HepG2 (cell line): ENCODE measurements around the gene SAC3D1. TPM values are rescaled to one million over a fixed set of nuclear protein-coding genes. Genes with fewer than 3 reads are reported as not detected.

Source experiments
- BRCA1 ChIP-seq: sonication (generic); formaldehyde crosslinking; IDR thresholded peaks from 2 replicates; pipeline ENCODE4 v1.4.0; 2020; ENCODE audit warnings: missing genetic modification reagents
- ERF ChIP-seq: IDR thresholded peaks from 2 replicates; pipeline ENCODE4 v1.6.1; 2018; ENCODE audit warnings: missing biosample characterization, missing genetic modification reagents
- FLYWCH1 ChIP-seq: sonication (generic); formaldehyde crosslinking; IDR thresholded peaks from 2 replicates; pipeline ENCODE4 v1.8.1; 2023; ENCODE audit warnings: mild to moderate bottlenecking, missing genetic modification reagents
- HOXA3 ChIP-seq: sonication (generic); formaldehyde crosslinking; IDR thresholded peaks from 2 replicates; pipeline ENCODE4 v1.5.0; 2020; ENCODE audit warnings: missing genetic modification reagents
- HOXA9 ChIP-seq: sonication (generic); formaldehyde crosslinking; IDR thresholded peaks from 2 replicates; pipeline ENCODE4 v1.8.1; 2022; ENCODE audit warnings: missing genetic modification reagents, mild to moderate bottlenecking, moderate library complexity, borderline replicate concordance
- KMT2B ChIP-seq: IDR thresholded peaks from 2 replicates; pipeline ENCODE4 v1.6.1; 2016; ENCODE audit warnings: missing genetic modification reagents, missing compliant biosample characterization
- LCORL ChIP-seq, 2 experiments: fragments of 450-650 bp in 1 of 2; sonication (generic) in 1 of 2; formaldehyde crosslinking in 1 of 2; IDR thresholded peaks; 2 replicates each; pipeline versions ENCODE4 v1.5.0 to v1.6.1; 2017 to 2020; ENCODE audit warnings: antibody characterized with exemption in 1 of 2, missing genetic modification reagents in 1 of 2
- MTA1 ChIP-seq: sonication (generic); formaldehyde crosslinking; IDR thresholded peaks from 2 replicates; pipeline ENCODE4 v1.4.0; 2020; ENCODE audit warnings: missing genetic modification reagents, mild to moderate bottlenecking, borderline replicate concordance
- MYC ChIP-seq: sonication (generic); formaldehyde crosslinking; IDR thresholded peaks from 2 replicates; pipeline ENCODE4 v1.9.0; 2021; ENCODE audit warnings: missing genetic modification reagents, borderline replicate concordance
- PHF20 ChIP-seq: sonication (generic); formaldehyde crosslinking; IDR thresholded peaks from 2 replicates; pipeline ENCODE4 v1.5.0; 2020; ENCODE audit warnings: mild to moderate bottlenecking, missing genetic modification reagents
- PHF8 ChIP-seq: sonication (generic); formaldehyde crosslinking; IDR thresholded peaks from 2 replicates; pipeline ENCODE4 v1.5.0; 2020; ENCODE audit warnings: missing genetic modification reagents
- SNRNP70 ChIP-seq: fragments of 200-400 bp; formaldehyde crosslinking; IDR thresholded peaks from 2 replicates; pipeline ENCODE4 v1.6.1; 2017; ENCODE audit warnings: mild to moderate bottlenecking, low read depth, low read length, moderate library complexity
- SP4 ChIP-seq: sonication (generic); formaldehyde crosslinking; IDR thresholded peaks from 2 replicates; pipeline ENCODE4 v1.8.1; 2023; ENCODE audit warnings: mild to moderate bottlenecking, missing genetic modification reagents
- SYNCRIP ChIP-seq: fragments of 200-400 bp; formaldehyde crosslinking; IDR thresholded peaks from 2 replicates; pipeline ENCODE4 v1.6.1; 2018; ENCODE audit warnings: mild to moderate bottlenecking, low read depth, low read length; ENCODE audit not compliant: insufficient read depth
- TBP ChIP-seq: sonication (generic); formaldehyde crosslinking; IDR thresholded peaks from 2 replicates; pipeline ENCODE4 v1.5.0; 2020; ENCODE audit warnings: missing genetic modification reagents
- ZBTB1 ChIP-seq: sonication (generic); formaldehyde crosslinking; IDR thresholded peaks from 2 replicates; pipeline ENCODE4 v1.4.0; 2020; ENCODE audit warnings: missing genetic modification reagents, borderline replicate concordance
- ZNF570 ChIP-seq: sonication (generic); formaldehyde crosslinking; IDR thresholded peaks from 2 replicates; pipeline ENCODE4 v1.4.0; 2020; ENCODE audit warnings: mild to moderate bottlenecking, missing genetic modification reagents, borderline replicate concordance
- ZNF619 ChIP-seq: sonication (generic); formaldehyde crosslinking; IDR thresholded peaks from 2 replicates; pipeline ENCODE4 v1.4.0; 2020; ENCODE audit warnings: mild to moderate bottlenecking, missing genetic modification reagents
- ZNF766 ChIP-seq: sonication (generic); formaldehyde crosslinking; IDR thresholded peaks from 2 replicates; pipeline ENCODE4 v1.5.0; 2020; ENCODE audit warnings: missing genetic modification reagents, borderline replicate concordance
- ZNF891 ChIP-seq: sonication (generic); formaldehyde crosslinking; IDR thresholded peaks from 2 replicates; pipeline ENCODE4 v1.5.0; 2020; ENCODE audit warnings: mild to moderate bottlenecking, missing genetic modification reagents
- polyA plus RNA-seq, 8 experiments: library from polyadenylated mRNA; depleted of rRNA in 3 of 8; stranded (reverse) in 7 of 8; unstranded in 1 of 8; fragments of >200 nt; fragmentation: Illumina TruSeq in 4 of 8; extraction: Trizol in 4 of 8; gene quantifications; 2 replicates each; pipeline versions ENCODE4 v1.2.1 to v1.2.3, GENCODE V29; 2011 to 2016; ENCODE audit warnings: low read depth in 4 of 8, missing spikeins in 1 of 8, mixed read lengths in 1 of 8; ENCODE audit not compliant: insufficient read depth in 1 of 8
- total RNA-seq, 5 experiments: library from RNA; depleted of rRNA; stranded (reverse); fragments of >200 nt; fragmentation: Illumina TruSeq; extraction: Trizol; gene quantifications; 2 replicates each; pipeline ENCODE4 v1.2.3, GENCODE V29; 2016; ENCODE audit warnings: low read depth in 1 of 5
- TF ChIP-seq, protein P1 (sequence below): sonication (generic); formaldehyde crosslinking; IDR thresholded peaks from 2 replicates; pipeline ENCODE4 v1.5.0; 2020; ENCODE audit warnings: missing genetic modification reagents, mild to moderate bottlenecking, borderline replicate concordance
- TF ChIP-seq, protein P2 (sequence below): sonication (generic); formaldehyde crosslinking; IDR thresholded peaks from 2 replicates; pipeline ENCODE4 v1.4.0; 2020; ENCODE audit warnings: missing genetic modification reagents, borderline replicate concordance
- TF ChIP-seq, protein P3 (sequence below): IDR thresholded peaks from 2 replicates; pipeline ENCODE4 v1.6.1; 2016; ENCODE audit warnings: low read depth, borderline replicate concordance
- TF ChIP-seq, protein P4 (sequence below): sonication (generic); formaldehyde crosslinking; IDR thresholded peaks from 2 replicates; pipeline ENCODE4 v1.4.0; 2020; ENCODE audit warnings: low read depth, missing genetic modification reagents

The SAC3D1 gene
- total and polyA plus RNA-seq, 2 of the 13 experiments (the other 11 are each of a cell fraction or from before 2014, with no cell fraction given) = 7.4 to 36.3 TPM

GRCh38 chr11:65083834-65084597 lies 43.0 kb downstream of the SAC3D1 start, which contains the start of the genes CDCA5 and ZFPL1 (continued):
- TF ChIP-seq, protein P1, sequence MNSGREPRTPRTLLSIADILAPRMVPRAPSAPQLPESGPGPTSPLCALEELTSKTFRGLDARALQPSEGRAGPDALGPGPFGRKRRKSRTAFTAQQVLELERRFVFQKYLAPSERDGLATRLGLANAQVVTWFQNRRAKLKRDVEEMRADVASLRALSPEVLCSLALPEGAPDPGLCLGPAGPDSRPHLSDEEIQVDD (CRISPR knock-in tag) = 0 out of 2 replicates have a peak, but pooled peaks have one; percentile 37
- TF ChIP-seq ZNF619 (CRISPR knock-in tag) = peak; percentile 40; the same call in 1 of the 2 replicates
- TF ChIP-seq PHF8 (CRISPR knock-in tag) = peak; percentile 87
- no peak for TF ChIP-seq TBP (CRISPR knock-in tag)
- no peak for TF ChIP-seq ZNF570 (CRISPR knock-in tag)
- peak; percentile 82 for TF ChIP-seq MTA1
- TF ChIP-seq MYC (CRISPR knock-in tag) = peak; percentile 73; the same call in 1 of the 2 replicates
- TF ChIP-seq SNRNP70 = no peak
- TF ChIP-seq ZNF766 (CRISPR knock-in tag) = no peak
- TF ChIP-seq BRCA1 (CRISPR knock-in tag) = 0 out of 2 replicates have a peak, but pooled peaks have one; percentile 48
- TF ChIP-seq ZBTB1 = no peak
- TF ChIP-seq ZNF891 = peak; percentile 1; the same call in 1 of the 2 replicates
- TF ChIP-seq KMT2B (CRISPR knock-in tag) = peak; percentile 93
- TF ChIP-seq, protein P2, sequence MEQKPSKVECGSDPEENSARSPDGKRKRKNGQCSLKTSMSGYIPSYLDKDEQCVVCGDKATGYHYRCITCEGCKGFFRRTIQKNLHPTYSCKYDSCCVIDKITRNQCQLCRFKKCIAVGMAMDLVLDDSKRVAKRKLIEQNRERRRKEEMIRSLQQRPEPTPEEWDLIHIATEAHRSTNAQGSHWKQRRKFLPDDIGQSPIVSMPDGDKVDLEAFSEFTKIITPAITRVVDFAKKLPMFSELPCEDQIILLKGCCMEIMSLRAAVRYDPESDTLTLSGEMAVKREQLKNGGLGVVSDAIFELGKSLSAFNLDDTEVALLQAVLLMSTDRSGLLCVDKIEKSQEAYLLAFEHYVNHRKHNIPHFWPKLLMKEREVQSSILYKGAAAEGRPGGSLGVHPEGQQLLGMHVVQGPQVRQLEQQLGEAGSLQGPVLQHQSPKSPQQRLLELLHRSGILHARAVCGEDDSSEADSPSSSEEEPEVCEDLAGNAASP = peak; percentile 60
- TF ChIP-seq HOXA3 (CRISPR knock-in tag) = peak; percentile 98
- TF ChIP-seq, protein P3, sequence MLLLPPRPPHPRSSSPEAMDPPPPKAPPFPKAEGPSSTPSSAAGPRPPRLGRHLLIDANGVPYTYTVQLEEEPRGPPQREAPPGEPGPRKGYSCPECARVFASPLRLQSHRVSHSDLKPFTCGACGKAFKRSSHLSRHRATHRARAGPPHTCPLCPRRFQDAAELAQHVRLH (CRISPR knock-in tag) = peak; percentile 71; the same call in 1 of the 2 replicates
- peak; percentile 99 for TF ChIP-seq PHF20 (CRISPR knock-in tag)
- TF ChIP-seq FLYWCH1 = no peak
- no peak for TF ChIP-seq SYNCRIP
- TF ChIP-seq, protein P4, sequence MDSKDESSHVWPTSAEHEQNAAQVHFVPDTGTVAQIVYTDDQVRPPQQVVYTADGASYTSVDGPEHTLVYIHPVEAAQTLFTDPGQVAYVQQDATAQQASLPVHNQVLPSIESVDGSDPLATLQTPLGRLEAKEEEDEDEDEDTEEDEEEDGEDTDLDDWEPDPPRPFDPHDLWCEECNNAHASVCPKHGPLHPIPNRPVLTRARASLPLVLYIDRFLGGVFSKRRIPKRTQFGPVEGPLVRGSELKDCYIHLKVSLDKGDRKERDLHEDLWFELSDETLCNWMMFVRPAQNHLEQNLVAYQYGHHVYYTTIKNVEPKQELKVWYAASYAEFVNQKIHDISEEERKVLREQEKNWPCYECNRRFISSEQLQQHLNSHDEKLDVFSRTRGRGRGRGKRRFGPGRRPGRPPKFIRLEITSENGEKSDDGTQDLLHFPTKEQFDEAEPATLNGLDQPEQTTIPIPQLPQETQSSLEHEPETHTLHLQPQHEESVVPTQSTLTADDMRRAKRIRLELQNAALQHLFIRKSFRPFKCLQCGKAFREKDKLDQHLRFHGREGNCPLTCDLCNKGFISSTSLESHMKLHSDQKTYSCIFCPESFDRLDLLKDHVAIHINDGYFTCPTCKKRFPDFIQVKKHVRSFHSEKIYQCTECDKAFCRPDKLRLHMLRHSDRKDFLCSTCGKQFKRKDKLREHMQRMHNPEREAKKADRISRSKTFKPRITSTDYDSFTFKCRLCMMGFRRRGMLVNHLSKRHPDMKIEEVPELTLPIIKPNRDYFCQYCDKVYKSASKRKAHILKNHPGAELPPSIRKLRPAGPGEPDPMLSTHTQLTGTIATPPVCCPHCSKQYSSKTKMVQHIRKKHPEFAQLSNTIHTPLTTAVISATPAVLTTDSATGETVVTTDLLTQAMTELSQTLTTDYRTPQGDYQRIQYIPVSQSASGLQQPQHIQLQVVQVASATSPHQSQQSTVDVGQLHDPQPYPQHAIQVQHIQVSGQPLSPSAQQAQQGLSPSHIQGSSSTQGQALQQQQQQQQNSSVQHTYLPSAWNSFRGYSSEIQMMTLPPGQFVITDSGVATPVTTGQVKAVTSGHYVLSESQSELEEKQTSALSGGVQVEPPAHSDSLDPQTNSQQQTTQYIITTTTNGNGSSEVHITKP = peak; percentile 58; the same call in 1 of the 2 replicates
- peak; percentile 59; the same call in 1 of the 2 replicates for TF ChIP-seq ERF
- TF ChIP-seq HOXA9 (CRISPR knock-in tag) = peak; percentile 91
- no peak for TF ChIP-seq LCORL (IDR thresholded peaks at IDR 0.05)
- peak; percentile 14; the same call in 1 of the 2 replicates for TF ChIP-seq LCORL (CRISPR knock-in tag; IDR thresholded peaks at IDR 0.05)
- peak; percentile 98 for TF ChIP-seq SP4 (CRISPR knock-in tag)
